Fibroblast of villous mesenchyme (primary cell): Measurements from ENCODE around the gene AFF3. TPM values are rescaled to one million over a fixed set of nuclear protein-coding genes. Genes with fewer than 3 reads are reported as not detected.

Source experiments
- DNase-seq: peaks from one replicate; pipeline ENCODE4 v3.0.0-alpha.2; 2010; ENCODE audit warnings: low read depth
- H3K4me3 ChIP-seq: 2 replicates; pipeline ENCODE4 v1.5.1; 2011; ENCODE audit warnings: low read depth, mild to moderate bottlenecking, low read length
- total RNA-seq: library from RNA; depleted of rRNA; stranded (reverse); fragments of >200 nt; gene quantifications from 2 replicates; pipeline ENCODE4 v1.2.3, GENCODE V29; 2012
- TF ChIP-seq, protein P1 (sequence below): IDR thresholded peaks from 2 replicates; pipeline ENCODE4 v1.5.1; 2012; ENCODE audit warnings: low read depth, mild to moderate bottlenecking, low read length; ENCODE audit not compliant: insufficient read depth

The AFF3 gene
- total RNA-seq, 1 donor: 19.4 TPM

- no peak overlapping the region for H3K4me3 ChIP-seq
- TF ChIP-seq, protein P1, sequence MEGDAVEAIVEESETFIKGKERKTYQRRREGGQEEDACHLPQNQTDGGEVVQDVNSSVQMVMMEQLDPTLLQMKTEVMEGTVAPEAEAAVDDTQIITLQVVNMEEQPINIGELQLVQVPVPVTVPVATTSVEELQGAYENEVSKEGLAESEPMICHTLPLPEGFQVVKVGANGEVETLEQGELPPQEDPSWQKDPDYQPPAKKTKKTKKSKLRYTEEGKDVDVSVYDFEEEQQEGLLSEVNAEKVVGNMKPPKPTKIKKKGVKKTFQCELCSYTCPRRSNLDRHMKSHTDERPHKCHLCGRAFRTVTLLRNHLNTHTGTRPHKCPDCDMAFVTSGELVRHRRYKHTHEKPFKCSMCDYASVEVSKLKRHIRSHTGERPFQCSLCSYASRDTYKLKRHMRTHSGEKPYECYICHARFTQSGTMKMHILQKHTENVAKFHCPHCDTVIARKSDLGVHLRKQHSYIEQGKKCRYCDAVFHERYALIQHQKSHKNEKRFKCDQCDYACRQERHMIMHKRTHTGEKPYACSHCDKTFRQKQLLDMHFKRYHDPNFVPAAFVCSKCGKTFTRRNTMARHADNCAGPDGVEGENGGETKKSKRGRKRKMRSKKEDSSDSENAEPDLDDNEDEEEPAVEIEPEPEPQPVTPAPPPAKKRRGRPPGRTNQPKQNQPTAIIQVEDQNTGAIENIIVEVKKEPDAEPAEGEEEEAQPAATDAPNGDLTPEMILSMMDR: no peak
- DNase-seq: no peak
These were observed 357.4 kb downstream of the AFF3 start for GRCh38 chr2:99784946-99785345.

GRCh38 chr2:99784282-99784681, 358.1 kb downstream of the AFF3 start:
- TF ChIP-seq, protein P1: no peak
- H3K4me3 ChIP-seq: no peak overlapping the region
- DNase-seq: no peak

- H3K4me3 ChIP-seq: no peak overlapping the region
- TF ChIP-seq, protein P1: no peak
- no peak for DNase-seq
These were observed 362.1 kb downstream of the AFF3 start for GRCh38 chr2:99780276-99780675.

DNA sequence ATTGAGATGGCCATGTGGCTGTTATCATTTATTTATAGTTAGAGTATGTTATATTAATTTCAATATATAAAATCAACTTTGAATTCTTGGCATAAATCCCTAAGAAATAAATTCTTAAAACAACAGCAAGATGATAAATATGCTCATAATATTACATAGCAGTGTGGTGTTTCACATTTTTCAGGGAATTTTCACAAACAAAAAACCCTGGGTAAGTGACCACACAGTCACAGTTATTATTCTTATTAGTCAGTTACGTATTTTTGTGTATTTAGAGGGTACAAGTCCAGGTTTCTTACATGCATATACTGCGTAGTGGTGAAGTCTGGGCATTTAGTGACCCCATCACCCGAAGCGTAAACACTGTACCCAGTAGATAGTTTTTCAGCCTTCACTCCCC, 363.1 kb downstream of the AFF3 start:
- no peak overlapping the region for H3K4me3 ChIP-seq
- TF ChIP-seq, protein P1: no peak
- DNase-seq: no peak

DNA sequence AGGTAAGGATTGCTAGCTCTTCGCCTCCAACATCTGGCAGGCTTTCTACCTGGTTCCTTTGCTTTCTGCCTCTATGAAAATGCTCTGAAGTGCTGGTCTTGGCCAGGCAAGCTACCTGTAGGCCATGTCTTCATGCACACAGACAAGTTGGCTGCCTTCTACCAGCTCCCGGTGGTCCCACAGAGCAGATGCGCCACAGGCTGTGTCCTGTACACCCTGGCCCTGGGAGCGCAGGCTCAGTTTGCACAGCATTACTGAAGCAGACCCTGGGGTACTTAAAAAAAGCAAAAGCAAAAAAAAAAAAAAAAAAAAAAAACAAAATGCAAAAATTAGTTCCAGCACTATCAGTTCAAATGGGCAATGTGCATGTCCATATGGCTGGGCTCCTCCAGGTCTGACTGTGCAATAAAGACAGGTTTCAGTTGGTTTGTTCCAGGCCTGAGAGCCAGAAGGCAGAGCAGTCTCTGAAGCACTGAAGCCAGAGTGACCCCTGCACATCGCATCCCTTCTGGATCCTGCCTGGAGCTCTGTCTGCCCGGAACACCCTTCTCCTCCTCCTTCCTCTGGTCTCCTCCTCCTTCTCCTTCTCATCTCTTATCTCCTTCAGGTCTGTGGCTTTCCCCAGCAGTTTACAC, 364.6 kb downstream of the AFF3 start:
- DNase-seq: no peak
- no peak overlapping the region for H3K4me3 ChIP-seq
- TF ChIP-seq, protein P1: no peak

- TF ChIP-seq, protein P1: no peak
- DNase-seq: no peak
- H3K4me3 ChIP-seq: no peak overlapping the region
These were observed 365.3 kb downstream of the AFF3 start for GRCh38 chr2:99776906-99777646.
